ENCODE measurements around the gene DYRK2.

DYRK2 gene

GRCh38 chr12:67647181-67647798, 1.3 kb upstream of the DYRK2 start:
- DNase-seq = no peak

- DNase-seq = peak; percentile 45
Observed at GRCh38 chr12:67647799-67648520, 585 bp upstream of the DYRK2 start.

- no peak for DNase-seq
Observed at GRCh38 chr12:67649261-67649569, 670 bp downstream of the DYRK2 start.

GRCh38 chr12:67649570-67650387, 1.2 kb downstream of the DYRK2 start:
- DNase-seq = peak; percentile 42

GRCh38 chr12:67650388-67651131, 2.0 kb downstream of the DYRK2 start:
- DNase-seq = peak; percentile 23

GRCh38 chr12:67651132-67651695, 2.7 kb downstream of the DYRK2 start:
- DNase-seq = peak; percentile 49

GRCh38 chr12:67655829-67656228, 7.3 kb downstream of the DYRK2 start:
- no peak for DNase-seq

GRCh38 chr12:67656251-67656650, 7.7 kb downstream of the DYRK2 start:
- DNase-seq = no peak

- DNase-seq = no peak
Observed at GRCh38 chr12:67658486-67658885, 9.9 kb downstream of the DYRK2 start.

- DNase-seq = no peak
Observed at GRCh38 chr12:67659292-67659691, 10.7 kb downstream of the DYRK2 start.

- DNase-seq = no peak
Observed at GRCh38 chr12:67661311-67662021, 12.9 kb downstream of the DYRK2 start.

- no peak for DNase-seq
Observed at GRCh38 chr12:67662910-67663538, 14.5 kb downstream of the DYRK2 start.

GRCh38 chr12:67664171-67664570, 15.6 kb downstream of the DYRK2 start:
- no peak for DNase-seq

GRCh38 chr12:67665679-67666078, 17.1 kb downstream of the DYRK2 start:
- no peak for DNase-seq

- DNase-seq = no peak
Observed at GRCh38 chr12:67666605-67667004, 18.1 kb downstream of the DYRK2 start.

GRCh38 chr12:67667276-67668073, 18.9 kb downstream of the DYRK2 start:
- DNase-seq = no peak

GRCh38 chr12:67669217-67669933, 20.8 kb downstream of the DYRK2 start:
- DNase-seq = no peak

- DNase-seq = no peak
Observed at GRCh38 chr12:67669934-67670631, 21.5 kb downstream of the DYRK2 start.

GRCh38 chr12:67671419-67671818, 22.9 kb downstream of the DYRK2 start:
- DNase-seq = no peak

- no peak for DNase-seq
Observed at GRCh38 chr12:67671892-67672291, 23.3 kb downstream of the DYRK2 start.

All from activated CD4-positive, alpha-beta T cell treated with anti-CD3 and anti-CD28 coated beads, Interleukin-2, Interleukin-6, amounts not matched to agents 100 ng/mL and 50 ng/mL, durations not matched to agents 16 hours and 8 hours (primary cell).